Middle frontal gyrus (tissue), 1 donor: ENCODE data around the gene NIPBL.
"Not testable (repeated sequence)": the region's sequence is repeated elsewhere in the genome, so short reads cannot be mapped to it uniquely, and the experiment has no call there.

Experiments used
- DNase-seq: peaks from one replicate; pipeline ENCODE4 v3.0.0-alpha.2; 2015; ENCODE audit warnings: low spot score; ENCODE audit errors: extremely low spot score

NIPBL gene

GRCh38 chr5:36877667-36878391 is 1.3 kb downstream of the NIPBL start:
- no peak for DNase-seq

GRCh38 chr5:36878392-36879082 is 2.0 kb downstream of the NIPBL start:
- DNase-seq: no peak

- no peak for DNase-seq
Observed at GRCh38 chr5:36879274-36880033, 2.9 kb downstream of the NIPBL start.

GRCh38 chr5:36880761-36881160 is 4.2 kb downstream of the NIPBL start:
- DNase-seq: no peak

- DNase-seq: no peak
Observed at GRCh38 chr5:36881304-36881703, 4.7 kb downstream of the NIPBL start.

- DNase-seq: no peak
Observed at GRCh38 chr5:36881807-36882206, 5.2 kb downstream of the NIPBL start.

GRCh38 chr5:36882250-36882649 is 5.7 kb downstream of the NIPBL start:
- DNase-seq: no peak

GRCh38 chr5:36883894-36884462 is 7.4 kb downstream of the NIPBL start:
- no peak for DNase-seq

GRCh38 chr5:36885149-36885548 is 8.6 kb downstream of the NIPBL start:
- no peak for DNase-seq

- no peak for DNase-seq
Observed at GRCh38 chr5:36885566-36886485, 9.3 kb downstream of the NIPBL start.

- no peak for DNase-seq
Observed at GRCh38 chr5:36886791-36887190, 10.2 kb downstream of the NIPBL start.

- no peak for DNase-seq
Observed at GRCh38 chr5:36887532-36887931, 11.0 kb downstream of the NIPBL start.

- DNase-seq: no peak
Observed at GRCh38 chr5:36888303-36888702, 11.7 kb downstream of the NIPBL start.

- DNase-seq: no peak
Observed at GRCh38 chr5:36889264-36889663, 12.7 kb downstream of the NIPBL start.

- DNase-seq: no peak
Observed at GRCh38 chr5:36891266-36891665, 14.7 kb downstream of the NIPBL start.

- DNase-seq: not testable (repeated sequence)
Observed at GRCh38 chr5:36892085-36892830, 15.7 kb downstream of the NIPBL start.

- no peak for DNase-seq
Observed at GRCh38 chr5:36894954-36895353, 18.4 kb downstream of the NIPBL start.

GRCh38 chr5:36896476-36896875 is 19.9 kb downstream of the NIPBL start:
- DNase-seq: no peak

GRCh38 chr5:36897616-36898015 is 21.0 kb downstream of the NIPBL start:
- no peak for DNase-seq

- DNase-seq: no peak
Observed at GRCh38 chr5:36899860-36900259, 23.3 kb downstream of the NIPBL start.
